SK-N-DZ (cell line): ENCODE data around the gene HOXB8.
A peak's percentile ranks its signal among the peaks of the same experiment; 100 is the strongest.

ENCODE experiments used
- DNase-seq: peaks from one replicate; pipeline ENCODE4 v3.0.0-alpha.2; 2015; ENCODE audit warnings: low spot score

Gene HOXB8

DNA sequence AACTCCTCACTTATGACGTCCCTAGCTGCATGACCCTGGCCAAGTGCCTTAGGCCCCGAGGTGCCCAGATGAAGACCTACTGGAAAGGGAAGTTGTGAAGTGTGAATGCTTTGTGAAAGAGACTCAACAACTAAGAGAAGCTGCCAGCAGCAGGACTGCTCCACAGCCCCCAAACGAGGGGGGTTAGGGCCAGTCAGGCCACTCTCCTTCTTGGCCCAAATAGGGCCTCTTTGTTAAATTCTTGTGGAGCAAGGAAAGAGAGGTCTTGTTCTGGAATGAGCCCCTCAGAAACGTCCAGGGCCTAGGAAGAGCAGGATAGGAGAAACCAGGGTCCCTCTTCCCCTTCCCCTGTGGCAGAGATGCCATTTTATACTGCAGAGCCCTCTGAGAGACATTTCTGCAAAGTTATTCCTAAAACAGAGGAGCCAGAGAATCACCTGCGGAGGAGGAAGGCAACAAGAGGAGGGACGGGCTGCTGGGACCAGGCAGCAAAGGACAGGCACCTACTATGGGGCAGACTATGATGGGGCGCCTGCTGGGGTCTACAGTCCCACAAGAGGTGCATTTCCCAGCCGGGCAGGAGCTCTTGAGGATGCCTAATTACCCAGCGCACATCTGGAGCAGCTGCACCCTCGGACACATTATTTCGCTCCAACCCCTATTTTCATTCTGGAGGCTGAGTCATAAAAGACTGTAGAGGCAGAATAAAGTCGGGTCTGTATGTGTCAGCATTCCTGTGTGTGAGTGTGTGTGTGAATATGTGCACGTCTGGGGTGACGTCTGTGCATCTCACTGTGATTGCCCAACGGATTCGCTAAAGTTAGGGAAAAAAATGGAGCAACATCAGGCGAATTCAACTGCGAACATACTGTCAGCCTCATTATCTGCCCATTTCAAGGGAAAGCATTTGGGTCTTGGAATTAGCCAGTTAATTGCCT lies 22.5 kb upstream of the HOXB8 start:
- no peak for DNase-seq

DNA sequence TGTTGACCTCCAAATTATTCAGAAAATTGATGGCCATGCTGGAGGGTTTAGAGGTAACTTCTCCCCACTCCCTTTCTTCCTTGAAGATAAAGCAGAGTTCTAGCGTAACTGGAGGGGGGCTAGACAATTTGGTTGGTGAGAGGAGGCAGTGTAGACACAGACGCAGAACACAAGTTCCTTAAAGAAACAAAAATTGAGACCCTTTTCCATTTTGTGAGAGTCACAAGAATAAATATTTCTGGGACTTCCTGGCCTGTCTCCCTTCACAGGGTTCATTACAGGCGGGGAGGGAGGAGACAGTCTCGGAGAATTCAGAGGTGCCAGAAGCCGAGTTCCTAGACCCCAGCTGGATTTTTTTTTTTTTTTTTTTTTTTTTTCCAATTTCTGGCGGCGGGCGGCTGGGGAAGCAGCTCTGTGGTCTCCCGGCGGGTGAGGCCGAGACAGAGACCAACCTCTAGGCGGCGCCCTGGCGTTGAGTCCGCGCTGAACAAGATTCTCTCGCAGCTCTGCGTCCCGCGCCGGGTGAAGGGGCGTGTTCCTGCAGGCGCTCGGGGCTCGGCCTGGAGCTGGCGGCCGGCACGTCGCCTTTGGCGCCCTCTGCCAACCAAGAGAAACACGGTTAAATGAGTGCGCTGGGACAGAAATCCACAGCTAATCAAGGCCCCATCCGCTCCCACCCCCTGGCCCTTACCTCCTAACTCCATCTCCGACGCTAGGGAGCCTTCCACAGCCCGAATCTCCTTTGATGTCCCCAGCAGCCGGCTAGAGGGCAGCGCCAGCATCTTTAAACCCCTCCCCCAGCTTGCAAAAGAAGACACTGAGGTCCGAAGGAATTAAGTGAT lies 21.3 kb upstream of the HOXB8 start:
- DNase-seq = peak; percentile 82

DNA sequence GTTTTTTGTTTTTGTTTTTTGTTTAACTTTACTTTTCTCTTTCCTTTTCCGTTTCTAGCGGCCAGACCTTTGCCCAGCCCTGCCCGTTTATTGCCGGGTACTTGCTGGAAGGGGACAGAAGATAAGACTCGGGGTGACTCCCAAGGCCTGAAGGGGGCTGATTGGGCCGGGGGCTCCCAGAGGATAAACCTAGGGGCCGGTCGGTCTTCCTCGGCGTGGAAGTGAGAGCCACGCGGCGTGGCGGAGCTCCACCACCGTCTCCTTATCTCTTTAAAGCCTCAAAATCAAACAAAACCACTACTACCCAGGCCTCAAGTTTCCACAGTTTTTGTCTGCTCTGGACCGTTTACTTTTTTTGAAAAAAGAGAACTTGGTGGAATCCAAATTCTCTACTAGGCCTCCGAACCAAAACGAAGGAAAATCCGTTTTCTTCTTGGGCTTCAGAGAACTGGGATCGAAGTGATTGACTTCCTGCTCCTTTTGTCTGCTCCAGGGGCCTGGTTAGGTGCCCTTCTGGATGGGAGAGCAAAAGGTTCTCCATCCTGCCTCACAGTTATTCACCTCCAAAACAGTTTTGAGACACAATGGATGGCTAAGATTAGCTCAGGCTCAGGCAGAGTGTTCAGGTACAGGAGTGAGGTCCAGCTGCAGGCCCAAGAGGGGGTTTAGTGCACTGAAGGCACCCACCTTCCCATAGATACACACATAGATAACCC lies 19.6 kb upstream of the HOXB8 start:
- no peak for DNase-seq

DNA sequence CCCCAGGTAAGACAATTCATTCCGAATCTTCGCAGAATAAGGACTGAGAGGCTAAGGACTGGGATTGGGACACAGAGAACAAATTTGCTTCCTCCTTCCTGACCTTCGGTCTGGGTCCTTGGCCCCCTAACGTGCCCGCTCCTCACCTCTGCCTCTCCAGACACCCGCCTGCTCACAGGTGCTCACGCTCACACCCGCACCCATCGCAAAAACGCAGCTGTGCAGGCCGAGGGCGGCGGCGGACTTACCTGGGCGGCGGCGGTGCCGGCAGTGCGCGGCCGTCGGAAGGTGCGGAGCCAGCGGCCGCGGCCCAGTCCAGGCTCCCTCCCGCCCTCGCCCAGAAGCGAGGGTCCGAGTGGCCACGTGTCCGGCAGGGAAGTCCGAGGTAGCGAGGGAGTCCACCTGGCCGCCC lies 18.2 kb upstream of the HOXB8 start:
- DNase-seq = no peak

DNA sequence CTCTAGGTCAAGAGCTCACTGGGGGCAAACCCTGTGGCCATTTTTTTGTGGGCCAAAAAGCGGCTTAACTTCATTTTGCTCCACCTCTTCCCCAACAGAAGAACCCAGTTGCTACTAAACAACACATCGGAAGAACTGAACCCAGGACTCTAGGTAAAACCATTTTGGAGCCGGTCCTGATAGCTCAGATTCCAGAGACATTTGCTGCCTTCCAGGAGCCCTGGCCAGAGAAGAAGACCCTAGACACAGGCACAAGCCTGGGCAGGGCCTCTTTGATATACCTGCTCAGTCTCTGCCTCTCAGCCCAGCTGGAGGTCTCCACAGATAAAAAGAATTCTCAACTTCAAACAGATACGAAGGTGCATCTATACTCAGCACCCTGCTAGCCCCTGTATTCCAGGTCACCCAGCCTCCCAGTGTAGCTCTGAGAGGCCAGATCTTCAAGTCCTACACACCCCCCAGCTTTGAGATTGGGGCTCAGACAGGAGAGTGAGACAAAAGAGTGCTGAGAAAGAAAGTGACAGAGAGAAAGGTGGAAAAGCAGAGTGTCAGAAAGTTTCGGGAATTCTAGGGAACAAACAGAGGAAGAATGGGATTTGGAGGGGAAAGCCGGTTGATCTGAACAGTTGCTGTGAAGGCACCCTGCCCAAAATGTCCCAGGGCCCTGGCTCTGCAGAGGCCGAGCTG lies 17.6 kb upstream of the HOXB8 start:
- no peak for DNase-seq

DNA sequence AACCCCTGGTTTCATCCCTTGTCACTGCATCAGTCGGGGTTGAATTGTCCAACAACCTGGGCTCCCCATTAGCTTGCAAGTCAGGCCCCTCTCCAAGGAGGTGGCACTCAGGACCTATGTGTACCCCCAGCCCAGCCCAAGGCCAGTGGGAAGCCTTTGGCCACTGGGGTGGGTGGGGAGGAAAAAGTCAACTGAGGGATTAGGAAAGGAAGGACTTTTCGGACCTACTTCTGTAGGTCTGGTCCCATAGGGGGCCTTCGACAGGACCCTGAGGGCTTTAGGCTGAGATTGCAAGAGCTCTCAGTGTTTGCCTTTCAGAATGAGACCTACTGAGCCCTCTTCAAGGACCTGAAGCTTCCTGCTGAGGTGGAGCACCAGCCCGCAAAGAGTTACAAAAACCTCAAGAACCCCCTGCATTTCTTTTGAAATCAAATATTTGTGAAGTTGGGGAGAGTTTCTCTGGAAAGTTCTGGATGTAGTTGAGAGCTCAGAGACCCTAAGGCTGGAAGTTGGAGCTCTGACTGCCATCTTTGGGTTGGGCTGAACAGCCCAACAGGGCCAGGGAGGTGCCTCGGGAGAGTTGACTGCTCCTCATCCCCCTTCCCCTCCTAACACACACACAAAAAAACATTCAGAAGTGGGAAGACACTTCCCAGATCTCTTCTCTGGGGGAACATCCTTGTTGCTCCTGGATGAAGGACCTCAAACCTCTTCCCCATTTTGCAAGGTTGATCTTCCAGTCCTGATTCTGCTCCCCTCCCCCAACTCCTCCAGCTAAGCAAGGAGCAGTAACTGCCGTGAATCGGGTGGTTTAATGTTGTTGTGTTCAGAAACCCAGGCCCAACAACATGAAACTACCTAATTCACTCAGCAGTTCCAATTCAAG lies 16.8 kb upstream of the HOXB8 start:
- DNase-seq = no peak

DNA sequence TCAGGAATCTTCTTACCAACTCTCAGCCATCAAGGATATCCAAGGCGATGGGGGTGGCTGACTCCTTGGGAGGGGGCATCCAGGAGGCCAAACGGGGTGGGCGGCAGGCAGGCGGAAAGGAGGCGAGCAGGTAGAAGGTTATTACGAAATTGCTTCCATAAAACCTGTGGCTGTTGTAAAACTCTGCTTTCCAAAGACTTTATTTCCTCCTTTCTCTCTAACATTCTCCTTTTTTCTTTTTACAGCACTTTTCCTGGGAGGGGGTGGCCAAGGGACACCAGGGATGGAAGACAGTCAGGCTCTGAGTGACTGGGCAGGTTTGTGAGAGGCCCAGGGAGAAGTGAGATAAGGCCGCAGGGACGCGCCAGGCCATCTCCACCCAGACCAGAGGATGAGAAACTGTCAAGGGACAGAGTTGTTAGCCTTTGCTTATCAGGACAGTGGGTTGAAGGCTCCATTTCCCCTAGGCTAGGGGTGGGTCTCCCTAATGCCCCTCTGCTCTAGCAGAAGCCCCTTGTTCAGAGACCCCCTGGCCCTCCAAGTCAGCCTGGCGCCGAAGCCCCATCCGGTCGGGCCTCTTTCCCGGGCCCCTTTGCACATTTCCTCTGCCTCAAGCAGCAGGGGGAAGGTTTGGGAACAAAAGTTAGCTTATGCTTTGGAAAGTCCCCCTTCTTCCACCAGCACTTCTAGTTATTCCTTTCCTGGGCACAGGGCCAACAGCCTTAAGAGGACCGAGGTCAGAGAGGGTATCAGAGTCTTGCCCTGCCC lies 16.0 kb upstream of the HOXB8 start:
- no peak for DNase-seq

DNA sequence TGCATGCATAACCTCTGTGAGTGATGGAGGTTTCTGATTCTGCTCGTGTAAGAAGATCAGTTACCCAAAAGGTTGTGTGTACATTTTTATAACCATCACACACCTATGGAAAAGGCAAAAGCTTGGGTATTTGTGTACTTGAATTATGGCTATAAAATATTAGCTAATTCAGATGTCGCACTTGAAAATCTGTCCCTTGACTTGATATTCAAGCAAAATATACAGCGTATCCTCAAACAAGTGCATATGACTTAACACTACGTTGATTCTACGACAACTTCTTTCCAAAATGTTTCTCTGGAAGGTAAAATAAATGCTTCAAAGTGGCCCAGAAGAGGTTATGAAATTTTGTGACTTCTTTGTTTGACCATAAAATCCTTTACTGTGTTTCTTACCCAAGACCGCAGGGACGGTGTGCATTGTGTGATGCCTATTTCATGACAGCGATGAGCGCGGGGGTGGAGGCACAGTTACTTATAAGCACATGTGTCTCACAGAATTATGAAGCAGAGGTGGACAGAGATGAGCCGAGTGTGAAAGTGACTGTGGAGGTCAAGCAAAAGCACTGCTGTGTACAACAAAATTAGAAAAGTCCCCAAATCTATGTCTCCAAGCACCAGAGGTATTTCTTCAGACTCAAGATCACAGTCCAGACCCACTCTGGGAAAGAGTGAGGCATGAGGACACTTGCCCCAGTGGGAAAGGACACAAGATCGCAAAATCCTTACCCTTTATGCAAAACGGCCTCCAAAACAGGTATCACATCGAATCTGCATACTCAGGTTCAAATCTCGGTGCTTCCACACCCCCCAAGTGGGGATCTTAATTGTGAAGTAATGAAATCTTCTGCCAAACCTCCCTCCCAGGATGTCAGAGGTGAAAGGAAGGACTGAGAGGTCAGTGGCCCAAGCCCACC lies 15.2 kb upstream of the HOXB8 start:
- DNase-seq = no peak

DNA sequence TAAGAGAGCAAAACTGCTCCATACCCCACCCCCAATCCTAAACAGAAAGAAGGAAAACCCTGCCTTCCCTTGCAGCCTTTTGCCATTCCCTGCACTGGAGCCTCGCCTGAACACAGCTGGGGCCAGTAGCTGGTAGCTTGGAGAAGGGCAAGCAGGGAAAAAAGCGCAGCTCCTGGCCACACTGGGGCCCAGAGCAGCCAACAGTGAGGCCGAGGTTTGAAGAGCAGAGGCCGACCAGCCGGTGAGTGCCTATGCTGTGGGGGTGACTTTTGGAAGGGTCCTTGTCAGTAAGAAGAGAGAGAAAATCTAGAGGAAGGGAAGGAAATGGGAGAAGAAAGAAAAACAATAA lies 14.3 kb upstream of the HOXB8 start:
- no peak for DNase-seq

DNA sequence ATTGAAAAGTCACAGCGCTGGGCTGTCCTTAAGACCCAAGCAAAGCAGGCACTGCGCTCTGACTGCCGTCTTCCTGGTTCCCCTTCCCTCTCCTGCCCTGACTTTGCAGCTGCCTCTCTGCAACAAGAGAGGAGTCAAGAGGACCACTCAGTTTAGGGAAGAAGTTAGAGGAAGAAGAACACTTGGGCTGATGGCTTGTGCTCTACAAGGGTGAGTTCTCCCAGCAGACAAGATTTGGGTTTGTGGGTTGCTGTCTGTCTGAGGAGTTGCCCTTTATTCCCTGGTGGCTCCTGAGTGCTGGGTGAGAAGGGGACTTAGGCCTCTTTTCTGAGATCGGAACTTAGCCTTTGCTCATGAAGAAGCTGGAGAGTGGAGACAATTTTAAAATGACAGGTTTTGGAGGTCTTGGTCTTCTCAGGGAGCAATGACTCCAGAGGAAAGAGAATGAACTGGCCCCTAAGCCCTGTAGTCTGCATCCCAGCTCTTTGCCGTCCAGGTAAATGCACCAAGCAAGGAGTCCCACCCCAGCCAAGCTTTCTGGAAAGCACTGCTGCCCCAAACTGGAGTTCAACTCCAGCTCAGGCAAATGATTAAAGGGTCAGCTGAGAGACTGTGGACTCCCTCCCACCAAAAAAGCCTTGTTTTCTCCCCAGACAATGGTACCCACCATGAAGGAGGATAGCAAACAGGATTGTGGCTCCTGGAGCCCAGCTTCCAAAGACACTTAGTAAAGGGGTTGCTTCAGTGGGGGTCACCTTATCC lies 13.7 kb upstream of the HOXB8 start:
- no peak for DNase-seq

DNA sequence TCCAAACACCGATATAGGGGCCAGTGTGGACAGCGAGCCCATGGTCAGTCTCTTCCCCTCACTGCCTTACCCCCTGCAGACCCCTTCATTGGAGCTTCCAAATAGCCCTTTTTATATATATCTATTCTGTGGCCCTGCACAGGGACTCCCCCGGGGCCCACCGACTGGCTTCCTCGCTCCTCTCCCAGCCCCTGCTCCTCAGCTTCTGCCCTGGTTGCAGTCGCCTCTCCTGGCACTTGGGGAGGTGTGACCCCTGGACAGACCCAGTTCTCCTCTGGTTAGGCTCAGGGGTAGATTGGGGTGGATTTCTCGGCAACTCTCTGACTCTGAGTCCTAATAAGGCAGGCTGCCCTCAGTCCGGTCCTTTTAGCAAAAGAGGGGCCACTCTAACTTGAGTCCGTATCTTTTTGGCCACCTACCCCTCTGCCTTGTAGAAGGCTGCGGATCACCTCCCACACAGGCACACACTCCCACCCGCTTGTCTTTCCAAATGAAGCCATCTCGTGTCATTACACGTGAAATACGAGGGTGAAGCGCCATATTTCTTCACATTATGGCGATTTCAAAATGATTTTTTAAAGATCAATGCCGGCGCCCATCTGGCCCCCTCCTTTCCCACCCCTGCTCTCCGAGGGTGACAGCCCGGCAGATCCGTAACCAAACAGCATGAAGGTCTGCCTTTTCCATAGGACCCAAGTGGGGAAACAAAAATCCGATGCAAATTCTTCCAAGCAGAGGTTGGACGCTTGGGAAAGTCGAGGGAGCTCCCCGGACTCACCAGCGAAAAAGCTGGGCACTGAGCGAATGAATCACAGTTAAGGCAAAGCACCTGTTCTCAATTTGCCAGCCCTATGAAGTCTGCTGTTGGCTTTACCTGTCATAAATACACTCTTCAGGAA lies 12.8 kb upstream of the HOXB8 start:
- no peak for DNase-seq

DNA sequence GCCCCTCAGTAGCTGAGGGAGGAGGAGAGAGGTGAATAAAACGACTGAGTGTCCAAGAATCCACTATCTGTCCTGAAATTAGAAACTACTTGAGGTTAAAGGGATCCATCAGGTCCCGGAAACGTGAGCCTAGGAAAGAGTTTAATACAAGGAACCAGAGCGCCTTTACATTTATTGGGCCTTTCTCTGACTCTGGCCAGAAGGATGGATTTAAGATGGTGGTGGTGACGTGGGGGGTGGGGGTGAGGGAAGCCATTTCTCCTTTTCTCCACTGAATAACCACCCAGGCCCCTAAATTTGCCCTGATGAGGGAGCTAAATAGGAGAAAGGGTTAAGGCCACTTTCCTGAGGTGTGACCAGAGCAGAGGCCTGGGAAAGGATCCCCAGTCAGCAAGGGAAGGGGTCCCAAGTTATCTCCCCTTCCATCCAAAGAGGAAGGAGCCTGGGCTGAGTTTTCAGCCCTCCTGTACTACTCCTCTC lies 12.1 kb upstream of the HOXB8 start:
- DNase-seq = no peak

DNA sequence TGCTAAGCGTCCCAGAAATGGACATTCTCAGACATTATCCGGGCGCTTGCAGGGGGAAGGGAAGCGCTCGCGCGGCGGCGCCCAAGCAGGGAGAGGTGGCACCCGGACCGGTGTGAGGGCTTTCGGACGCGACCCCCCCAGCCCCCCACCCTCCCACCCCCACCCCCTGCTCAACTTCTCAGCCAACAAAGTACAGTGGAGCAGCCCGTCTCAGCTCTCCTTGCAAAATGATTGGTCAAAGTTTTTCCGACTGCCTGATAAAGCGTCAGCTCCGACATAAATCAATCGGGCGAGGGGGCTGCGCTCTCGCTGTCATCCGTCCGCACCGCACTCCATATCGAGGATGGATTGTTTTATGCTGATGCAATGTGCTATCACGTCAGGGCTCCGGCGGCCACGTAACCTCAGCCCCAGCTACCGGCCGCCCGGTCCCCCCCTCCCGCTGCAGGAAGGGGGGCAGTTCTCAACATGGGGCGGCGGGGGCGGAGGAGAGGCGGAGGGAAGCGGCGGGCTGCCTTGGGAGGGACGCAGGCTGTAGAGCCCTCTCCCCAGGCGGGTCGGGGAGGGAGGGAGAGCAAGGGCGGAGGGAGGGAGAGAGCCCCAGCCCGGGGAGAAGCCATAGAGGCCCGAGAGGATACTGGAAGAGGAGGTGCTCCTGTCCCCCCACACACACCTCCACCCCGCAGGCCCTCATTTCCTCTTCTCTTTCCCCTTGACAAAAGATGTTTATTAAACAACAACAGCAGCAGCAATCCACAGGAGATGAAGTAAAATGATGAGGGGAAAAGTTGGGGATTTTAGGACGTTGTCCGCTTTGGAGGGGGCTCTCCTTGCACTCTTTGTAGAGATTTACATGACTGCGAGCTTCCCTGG lies 11.4 kb upstream of the HOXB8 start, which contains the start of gene HOXB9:
TSS of gene HOXB9 (minus strand) at position 114 of the 873 bp plus-strand sequence. CDS start at position 25, 89 bp downstream.
- no peak for DNase-seq

DNA sequence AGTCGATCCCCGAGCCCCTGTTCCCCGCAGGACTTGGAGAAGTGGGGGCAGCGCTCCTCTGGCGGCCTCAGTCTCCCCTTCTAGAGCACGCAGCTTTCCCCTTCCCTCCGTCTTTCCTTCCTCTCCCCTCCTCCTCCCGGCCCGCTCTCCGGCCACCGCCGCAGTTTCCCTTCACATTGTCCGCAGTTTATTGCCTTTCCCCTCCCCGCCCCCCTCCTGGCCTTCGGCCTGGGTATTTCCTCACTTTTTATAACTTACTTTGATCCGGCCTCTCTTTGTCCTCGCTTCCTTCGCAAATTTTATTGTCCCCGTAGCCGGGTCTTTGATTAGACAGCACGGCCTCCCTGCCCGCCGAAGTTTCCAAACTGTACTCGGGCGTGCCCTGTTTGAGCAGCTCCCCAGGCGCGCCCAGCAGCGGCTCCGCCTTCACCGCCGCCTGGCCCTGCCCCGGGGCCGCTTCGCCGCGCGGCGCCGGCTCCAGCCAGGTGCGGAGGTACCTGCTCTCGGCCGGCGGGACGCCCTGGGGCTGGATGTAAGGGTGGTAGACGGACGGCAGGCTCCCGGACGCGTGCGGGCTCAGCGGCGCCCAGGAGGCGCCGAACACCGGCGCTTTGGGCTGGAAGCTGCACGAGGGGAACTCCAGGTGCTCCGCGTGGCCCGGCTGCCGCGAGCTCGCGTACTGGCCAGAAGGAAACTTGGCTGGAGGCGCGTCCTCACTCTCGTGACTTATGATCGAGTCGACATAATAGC lies 10.6 kb upstream of the HOXB8 start:
- no peak for DNase-seq
